HPDE6-E6E7 (cell line): ENCODE measurements around the gene XPC.

Experiments used
- DNase-seq: peaks from one replicate; pipeline ENCODE4 v3.0.0; 2011; ENCODE audit warnings: missing footprints; ENCODE audit errors: extremely low spot score

XPC gene

GRCh38 chr3:14208168-14208567, 29.8 kb upstream of the XPC start:
- DNase-seq = no peak

DNA sequence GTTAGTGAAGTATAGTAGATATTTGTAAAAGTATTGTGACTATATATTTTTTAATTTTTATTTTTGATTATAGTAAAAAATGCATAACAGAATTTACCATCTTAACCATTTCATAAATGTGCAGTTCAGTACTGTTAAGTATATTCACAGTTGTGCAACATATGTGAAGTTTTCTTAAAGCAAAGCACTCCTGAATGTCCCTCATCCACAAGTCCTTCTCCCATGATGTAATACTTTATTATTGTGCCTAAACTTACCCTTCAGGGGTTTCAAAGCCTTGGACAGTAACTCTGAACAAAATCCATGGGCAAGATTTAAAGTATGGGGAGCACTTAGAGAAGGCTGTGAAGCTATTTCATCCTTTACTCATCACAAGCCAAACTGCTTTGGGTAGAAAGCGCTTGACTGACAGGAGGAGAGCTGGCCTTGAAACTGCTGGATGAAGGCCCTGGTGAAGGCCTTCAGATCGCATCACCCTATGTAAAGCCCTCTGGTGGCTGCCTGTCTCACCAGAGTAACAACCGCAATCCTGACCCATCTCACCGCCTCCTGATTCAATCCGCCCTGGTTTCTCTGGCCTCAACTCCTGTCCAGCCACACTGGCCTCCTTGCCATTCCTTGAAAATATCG, 28.3 kb upstream of the XPC start:
- no peak for DNase-seq

DNA sequence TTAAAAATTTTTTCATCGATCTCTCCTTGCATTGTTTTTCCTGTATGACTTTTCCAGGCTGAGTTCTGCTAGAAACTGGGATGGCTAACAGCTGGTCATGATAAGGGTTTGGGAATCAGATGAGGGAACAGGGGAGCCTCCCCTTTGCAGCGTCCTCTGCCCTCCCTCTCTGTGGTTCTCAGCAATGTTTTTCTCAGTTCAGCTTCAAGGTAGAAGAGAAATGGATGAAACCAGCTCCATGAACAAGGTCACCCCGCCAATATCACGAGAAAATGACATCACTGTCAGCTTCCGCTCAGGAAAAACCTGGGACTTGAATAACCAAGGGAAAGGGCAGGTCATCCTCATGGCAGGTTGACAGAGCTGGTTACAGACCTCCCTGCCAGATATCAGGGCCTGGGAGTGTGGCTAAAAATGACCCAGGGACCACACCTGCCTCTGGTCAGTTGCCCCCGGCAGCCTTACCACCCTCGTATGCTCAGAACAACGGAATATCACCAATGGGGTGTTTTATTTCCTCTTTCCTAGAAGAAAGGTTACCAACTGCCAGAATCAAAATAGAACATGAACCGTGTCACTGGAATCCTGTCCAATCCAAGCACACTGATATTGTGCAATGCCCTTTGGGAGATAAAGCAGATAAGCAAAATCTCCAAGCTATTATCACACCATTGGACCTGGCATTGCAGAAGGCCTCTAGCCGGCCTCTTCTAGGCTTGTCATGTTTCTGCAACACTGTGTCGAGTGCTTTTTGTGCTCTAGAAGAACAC, 26.3 kb upstream of the XPC start:
- no peak for DNase-seq

- no peak for DNase-seq
Measured at GRCh38 chr3:14203521-14204079, 25.2 kb upstream of the XPC start.

DNA sequence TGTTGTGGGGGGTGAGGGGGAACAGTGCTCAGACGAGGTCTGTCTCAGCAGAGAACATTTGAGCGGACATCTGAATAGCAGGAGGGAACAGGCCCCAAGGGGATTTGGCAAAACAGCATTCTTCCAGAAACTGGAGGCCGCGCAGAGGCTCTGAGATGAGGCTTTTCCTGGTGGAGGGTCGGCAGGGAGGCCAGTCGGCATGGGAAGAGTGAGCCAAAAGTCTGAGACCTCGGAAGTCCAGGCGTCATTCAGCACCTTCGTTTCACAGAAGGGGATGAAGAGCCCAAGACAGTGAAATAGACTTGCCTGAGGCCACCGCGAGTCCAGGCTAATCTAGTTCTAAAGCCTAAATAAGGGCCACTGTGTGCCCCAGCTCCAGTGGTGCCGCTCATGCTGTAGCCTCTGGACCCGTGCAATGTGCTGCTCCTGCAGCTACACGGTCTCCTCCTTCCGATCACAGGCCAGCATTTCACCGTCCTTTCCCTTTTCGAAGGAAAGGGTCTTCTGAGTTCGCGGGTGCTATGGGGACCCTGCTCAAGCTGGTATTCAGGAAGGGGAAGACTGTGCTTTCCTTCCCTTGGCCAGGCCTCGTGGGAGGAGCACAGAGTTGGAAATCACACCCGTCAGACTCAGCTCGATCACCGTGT, 24.6 kb upstream of the XPC start:
- no peak for DNase-seq

- DNase-seq = no peak
Measured at GRCh38 chr3:14201940-14202684, 23.7 kb upstream of the XPC start.

- DNase-seq = no peak
Measured at GRCh38 chr3:14200841-14201240, 22.4 kb upstream of the XPC start.

- no peak for DNase-seq
Measured at GRCh38 chr3:14200276-14200675, 21.9 kb upstream of the XPC start.

GRCh38 chr3:14199641-14200040, 21.2 kb upstream of the XPC start:
- peak; percentile 47 for DNase-seq

- DNase-seq = no peak
Measured at GRCh38 chr3:14194865-14195264, 16.5 kb upstream of the XPC start.

GRCh38 chr3:14188041-14188754, 9.8 kb upstream of the XPC start:
- DNase-seq = no peak

- DNase-seq = no peak
Measured at GRCh38 chr3:14186854-14187458, 8.6 kb upstream of the XPC start.

GRCh38 chr3:14183015-14183577, 4.7 kb upstream of the XPC start:
- DNase-seq = no peak

DNA sequence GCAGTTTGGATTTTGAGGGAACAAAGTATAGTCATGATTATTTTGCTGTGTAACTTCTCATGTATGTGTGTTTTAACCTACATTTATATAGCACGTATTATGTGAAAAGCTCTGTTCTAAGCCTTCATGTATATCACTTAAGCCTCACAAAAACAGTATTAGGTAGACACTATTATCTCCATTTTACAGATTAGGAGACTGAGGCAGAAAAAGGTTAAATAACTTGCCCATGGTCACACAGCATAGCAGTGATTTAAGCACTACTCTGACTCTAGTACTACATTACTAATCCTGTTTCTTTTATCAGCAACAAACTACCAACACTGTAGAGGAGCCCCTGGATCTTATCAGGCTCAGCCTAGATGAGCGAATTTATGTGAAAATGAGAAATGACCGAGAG, 2.9 kb upstream of the XPC start:
- DNase-seq = no peak

DNA sequence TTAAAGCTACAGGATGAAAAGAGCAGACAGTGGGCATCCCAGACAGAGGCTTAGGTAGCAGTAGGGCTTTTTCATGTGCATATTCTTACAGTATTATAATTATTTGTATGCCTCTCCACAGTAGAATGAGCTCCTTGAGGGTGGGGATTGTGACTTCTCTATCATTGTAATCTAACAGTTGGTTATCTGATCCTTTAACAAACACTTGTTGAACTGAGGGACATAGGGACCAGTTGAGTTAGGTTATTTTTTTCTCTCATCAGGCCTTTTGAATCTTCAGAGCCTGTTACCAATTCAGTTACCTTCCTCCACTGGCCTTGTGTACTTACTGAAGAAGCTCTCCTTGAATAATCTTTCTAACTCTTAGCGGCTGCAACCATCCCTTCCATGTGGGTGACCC, 1.4 kb upstream of the XPC start:
- DNase-seq = no peak

DNA sequence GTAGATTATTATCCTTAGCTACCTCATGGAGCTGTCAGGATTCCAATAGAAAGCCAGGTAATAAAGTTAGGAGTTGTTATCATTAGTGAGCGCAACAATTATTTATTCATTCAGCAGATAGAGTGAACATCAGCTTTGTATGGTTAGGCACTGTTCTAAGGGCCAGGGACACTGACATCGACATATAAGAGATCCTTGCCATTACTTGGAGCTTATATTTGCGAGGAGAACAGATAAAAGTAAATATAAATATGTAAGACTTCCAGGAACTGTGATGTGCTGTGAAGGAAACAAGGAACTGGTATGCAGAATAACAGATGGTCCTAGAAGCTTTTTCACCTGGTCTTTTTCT, 689 bp upstream of the XPC start:
- DNase-seq = no peak

- DNase-seq = no peak
Measured at GRCh38 chr3:14177580-14178246, 688 bp downstream of the XPC start.

GRCh38 chr3:14175383-14176037, 2.9 kb downstream of the XPC start:
- no peak for DNase-seq

GRCh38 chr3:14174483-14174882, 3.9 kb downstream of the XPC start:
- no peak for DNase-seq

DNA sequence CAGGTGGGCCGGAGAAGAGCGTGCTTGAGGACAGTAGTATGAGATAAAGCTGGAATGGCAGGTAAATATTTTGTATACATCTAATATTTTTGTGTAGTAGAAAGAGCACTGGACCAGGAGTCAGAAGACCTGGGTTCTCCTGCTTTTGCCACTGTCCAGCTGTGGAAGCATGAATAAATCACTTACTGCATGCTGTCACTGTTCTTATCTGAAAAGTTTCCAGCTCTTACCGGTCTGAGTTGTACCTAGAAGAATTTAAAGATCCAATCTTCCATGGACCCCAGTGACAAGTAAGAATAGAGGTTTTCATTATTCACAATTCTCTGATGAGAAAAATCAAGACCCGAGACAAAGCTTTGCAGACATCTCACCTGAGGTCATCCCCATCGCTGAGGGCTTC, 5.9 kb downstream of the XPC start:
- no peak for DNase-seq
